ENCODE results near the gene SPRR2D. TPM values are rescaled to one million over a fixed set of nuclear protein-coding genes. Genes with fewer than 3 reads are reported as not detected.
"Not testable (repeated sequence)": the region's sequence is repeated elsewhere in the genome, so short reads cannot be mapped to it uniquely, and the experiment has no call there.

The SPRR2D gene
- 1 to 10 TPM in 1 of 3 donors, not detected in 2; 1.3 TPM for polyA plus RNA-seq

DNA sequence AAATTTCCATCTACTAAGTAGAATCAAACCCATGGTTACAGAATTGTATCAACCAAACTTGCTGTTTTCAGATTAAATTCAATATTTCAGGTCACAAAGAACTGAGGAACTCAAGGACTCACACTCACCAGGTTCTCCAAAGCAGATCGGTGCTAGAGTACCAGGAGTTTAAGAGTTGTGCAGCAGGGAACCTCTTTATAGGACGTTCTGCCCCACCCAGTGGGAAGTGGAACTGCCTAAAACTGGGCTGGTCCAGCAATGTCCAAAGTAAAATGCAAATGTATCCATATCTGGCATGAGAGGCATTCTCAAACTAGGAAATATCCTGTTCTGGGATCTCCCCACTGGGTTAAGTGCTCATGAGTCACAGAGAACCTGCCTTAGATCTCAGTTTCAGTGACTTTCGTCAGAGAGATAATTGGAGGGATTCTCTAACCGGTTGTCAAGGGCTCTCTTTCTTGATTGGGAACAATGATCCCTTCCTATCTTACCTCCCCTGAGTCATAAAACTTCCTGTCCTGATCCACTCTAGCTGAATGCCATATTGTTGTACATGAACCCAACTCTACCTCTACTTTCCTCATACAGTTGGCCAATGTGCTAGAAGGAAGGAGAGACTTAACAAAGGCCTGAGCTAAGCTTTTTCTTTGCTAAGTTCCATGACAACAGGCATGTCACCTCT lies at the start of gene SPRR2D:
Gene SPRR2D, minus strand, starts transcription at position 171 of the 682 bp plus-strand sequence. CDS start 774 bp downstream, outside the sequence.
- H3K27ac ChIP-seq (ENCODE audit: low read depth, low read length): no peak within 1 kb of the TSS
- WGBS, 3 donors: 62 to 74% (median 63%) methylated on average over 4 of the region's 4 CpGs

- H3K27ac ChIP-seq (ENCODE audit: low read depth, low read length): no peak overlapping the region
- WGBS, 3 donors: 45 to 70% (median 63%) methylated on average over 1 of the region's 1 CpG
Measured at GRCh38 chr1:153087652-153088051, 46.7 kb upstream of the SPRR2D start.

GRCh38 chr1:153081736-153082135 lies 40.8 kb upstream of the SPRR2D start:
- 86 to 91% (median 86%) methylated on average over 3 of the region's 3 CpGs for WGBS, 3 donors
- no peak overlapping the region for H3K27ac ChIP-seq (ENCODE audit: low read depth, low read length)

GRCh38 chr1:153072806-153073726 lies 32.1 kb upstream of the SPRR2D start:
- WGBS, 3 donors: 72 to 81% (median 79%) methylated on average over 5 of the region's 5 CpGs

GRCh38 chr1:153071511-153071910 lies 30.6 kb upstream of the SPRR2D start, which contains the start of gene SPRR2B:
Gene SPRR2B, minus strand, starts transcription at chr1:153071611. Its CDS starts 772 bp downstream, at chr1:153070839.
- H3K27ac ChIP-seq (ENCODE audit: low read depth, low read length): no peak within 1 kb of the TSS
- 40 to 88% (median 68%) methylated on average over 2 of the region's 2 CpGs for WGBS, 3 donors

More at GRCh38 chr1:153072806-153073726, 32.1 kb upstream of the SPRR2D start:
- no peak overlapping the region for H3K27ac ChIP-seq (ENCODE audit: low read depth, low read length)

DNA sequence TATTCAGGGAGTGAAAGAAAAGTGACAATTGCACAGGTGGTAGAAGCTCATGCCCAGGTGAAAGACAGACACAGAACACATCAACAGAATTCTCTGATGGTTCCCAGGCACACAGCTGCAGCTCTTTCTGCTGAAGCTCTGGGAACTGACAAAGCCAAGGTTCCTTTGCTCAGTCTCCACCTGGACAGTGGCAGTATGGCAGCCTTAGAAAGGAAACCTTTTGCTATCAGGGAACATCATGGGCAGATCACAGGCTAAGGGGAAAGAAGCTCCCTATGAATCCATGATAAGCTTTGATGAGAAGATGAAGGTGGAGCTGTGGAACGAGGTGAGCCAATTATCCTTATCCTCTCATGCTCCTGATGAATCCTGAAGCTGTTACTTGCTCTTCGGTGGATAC lies 29.3 kb upstream of the SPRR2D start:
- WGBS, 3 donors: 65 to 85% (median 67%) methylated on average over 2 of the region's 2 CpGs

DNA sequence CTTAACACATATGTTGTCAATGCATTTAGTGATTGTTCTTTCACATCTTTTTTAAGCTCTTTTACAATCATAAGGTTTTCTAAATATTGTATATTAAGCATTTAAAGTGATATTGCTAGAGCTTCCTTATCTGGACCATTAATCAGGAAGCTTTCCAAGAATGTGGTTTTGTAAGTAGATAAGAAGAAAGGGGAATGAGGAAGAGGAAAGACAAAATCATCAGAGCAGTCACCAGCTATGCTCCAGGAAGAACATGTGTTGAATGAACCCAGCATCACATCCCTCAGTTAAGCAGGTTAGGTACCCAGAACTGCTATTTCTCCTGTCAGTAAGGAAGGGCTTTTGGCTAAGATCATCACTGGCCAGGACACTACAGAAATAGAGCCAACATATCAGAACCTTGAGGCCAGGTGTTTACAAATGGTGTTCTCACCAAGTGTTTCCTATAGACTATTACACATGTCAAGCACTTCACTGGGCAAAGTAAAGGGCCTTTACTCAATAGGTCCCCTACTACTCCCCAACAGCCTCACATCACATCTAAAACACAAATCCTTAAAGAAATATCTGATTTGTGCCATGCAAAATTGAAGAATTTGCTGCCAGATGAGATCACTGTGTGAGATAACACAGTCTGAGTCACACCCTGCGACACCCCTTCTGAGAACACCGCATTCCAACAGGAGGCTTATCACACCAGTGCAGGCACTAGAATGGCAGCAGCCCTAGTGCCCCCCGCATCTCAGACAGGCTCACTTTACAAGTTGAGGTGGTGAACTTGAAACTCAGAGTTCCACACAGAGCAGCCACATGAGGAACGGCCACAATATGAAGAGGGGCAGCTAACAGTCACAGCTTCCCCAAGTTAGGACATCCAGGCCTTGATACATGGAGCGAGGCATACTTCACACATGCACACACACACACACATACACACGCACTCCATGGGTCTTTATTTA lies 18.2 kb upstream of the SPRR2D start:
- WGBS, 3 donors: 66 to 73% (median 68%) methylated on average over 6 of the region's 6 CpGs

More for the DNA sequence above, 29.3 kb upstream of the SPRR2D start:
- no peak overlapping the region for H3K27ac ChIP-seq (ENCODE audit: low read depth, low read length)

GRCh38 chr1:153058154-153058553 lies 17.2 kb upstream of the SPRR2D start:
- 64 to 73% (median 67%) methylated on average over 2 of the region's 2 CpGs for WGBS, 3 donors
- no peak overlapping the region for H3K27ac ChIP-seq (ENCODE audit: low read depth, low read length)

More for the DNA sequence above, 18.2 kb upstream of the SPRR2D start:
- H3K27ac ChIP-seq (ENCODE audit: low read depth, low read length): no peak overlapping the region

- WGBS, 3 donors: 64 to 76% (median 65%) methylated on average over 2 of the region's 2 CpGs
- no peak within 1 kb of the TSS for H3K27ac ChIP-seq (ENCODE audit: low read depth, low read length)
Measured at GRCh38 chr1:153057375-153057774, 16.5 kb upstream of the SPRR2D start, which contains the start of gene SPRR2A. Gene SPRR2A, minus strand, starts transcription at chr1:153057512. Its CDS starts 777 bp downstream, at chr1:153056735.

GRCh38 chr1:153056111-153056510 lies 15.2 kb upstream of the SPRR2D start:
- not testable (repeated sequence) for H3K27ac ChIP-seq (ENCODE audit: low read depth, low read length)
- WGBS, 3 donors: 46 to 62% (median 58%) methylated on average over 3 of the region's 3 CpGs

DNA sequence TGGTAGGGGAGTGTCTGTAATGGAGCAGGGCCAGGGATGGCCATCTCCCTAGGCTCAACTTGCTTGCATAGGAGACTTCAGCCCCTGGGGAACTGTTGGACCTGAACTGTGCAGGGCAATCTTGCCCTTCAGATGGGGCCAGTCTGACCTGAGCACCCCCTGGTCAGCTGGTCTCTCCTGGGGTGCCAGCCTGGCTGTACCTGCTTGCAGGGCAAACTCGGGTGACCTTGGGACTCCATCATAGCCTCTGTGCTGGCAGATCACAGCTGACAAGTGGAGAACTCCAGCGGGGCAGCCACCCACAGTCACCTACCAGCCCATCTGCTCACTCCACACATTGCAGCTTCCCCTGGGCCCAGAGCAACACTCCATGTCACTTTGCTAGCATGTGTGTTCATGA lies 8.3 kb upstream of the SPRR2D start:
- H3K27ac ChIP-seq (ENCODE audit: low read depth, low read length): no peak overlapping the region
- 68 to 87% (median 85%) methylated on average over 2 of the region's 2 CpGs for WGBS, 3 donors

DNA sequence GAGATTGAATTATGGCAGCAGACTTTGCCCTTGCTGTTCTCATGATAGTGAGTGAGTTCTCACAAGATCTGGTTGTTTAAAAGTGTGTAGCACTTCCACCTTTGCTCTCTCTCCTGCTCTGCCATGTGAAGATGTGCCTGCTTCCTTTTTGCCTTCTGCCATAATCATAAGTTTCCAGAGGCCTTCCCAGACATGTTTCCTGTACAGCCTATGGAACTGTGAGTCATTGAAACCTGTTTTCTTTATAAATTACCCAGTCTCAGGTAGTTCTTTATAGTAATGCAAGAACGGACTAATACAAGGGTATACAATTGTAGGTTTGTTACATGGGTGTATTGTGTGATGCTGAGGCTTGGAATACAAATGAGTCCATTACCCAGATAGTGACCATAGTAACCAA lies 5.7 kb downstream of the SPRR2D start:
- no peak overlapping the region for H3K27ac ChIP-seq (ENCODE audit: low read depth, low read length)
- 54 to 91% (median 85%) methylated on average over 1 of the region's 1 CpG for WGBS, 3 donors

DNA sequence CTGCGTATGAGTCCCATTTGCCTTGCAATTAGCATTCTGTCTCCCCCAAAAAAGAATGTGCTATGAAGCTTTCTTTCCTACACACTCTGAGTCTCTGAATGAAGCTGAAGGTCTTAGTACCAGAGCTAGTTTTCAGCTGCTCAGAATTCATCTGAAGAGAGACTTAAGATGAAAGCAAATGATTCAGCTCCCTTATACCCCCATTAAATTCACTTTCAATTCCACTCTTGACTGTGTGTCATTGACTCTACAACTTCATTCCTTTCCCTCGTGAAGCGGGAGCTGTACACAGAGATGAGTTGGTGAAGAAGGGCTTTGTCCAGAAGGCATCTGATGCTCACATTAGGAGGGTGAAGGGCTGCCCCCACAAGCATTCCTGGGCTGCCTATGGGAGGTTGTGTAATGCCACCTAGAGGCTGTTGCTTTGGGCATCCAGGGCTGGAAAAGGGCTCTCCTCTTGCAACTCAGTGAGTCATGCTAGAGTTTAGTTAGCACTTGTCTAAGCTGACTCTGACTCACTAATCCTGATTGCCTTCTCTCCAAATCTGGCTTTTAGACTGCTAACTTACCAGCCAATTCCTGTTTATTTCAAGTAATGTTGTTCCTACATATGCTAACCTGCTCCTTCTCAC lies 8.1 kb downstream of the SPRR2D start:
- WGBS, 3 donors: 31 to 51% (median 40%) methylated on average over 3 of the region's 3 CpGs
- H3K27ac ChIP-seq (ENCODE audit: low read depth, low read length): no peak overlapping the region

- H3K27ac ChIP-seq (ENCODE audit: low read depth, low read length): no peak overlapping the region
Measured at GRCh38 chr1:153032073-153032472, 8.8 kb downstream of the SPRR2D start.

DNA sequence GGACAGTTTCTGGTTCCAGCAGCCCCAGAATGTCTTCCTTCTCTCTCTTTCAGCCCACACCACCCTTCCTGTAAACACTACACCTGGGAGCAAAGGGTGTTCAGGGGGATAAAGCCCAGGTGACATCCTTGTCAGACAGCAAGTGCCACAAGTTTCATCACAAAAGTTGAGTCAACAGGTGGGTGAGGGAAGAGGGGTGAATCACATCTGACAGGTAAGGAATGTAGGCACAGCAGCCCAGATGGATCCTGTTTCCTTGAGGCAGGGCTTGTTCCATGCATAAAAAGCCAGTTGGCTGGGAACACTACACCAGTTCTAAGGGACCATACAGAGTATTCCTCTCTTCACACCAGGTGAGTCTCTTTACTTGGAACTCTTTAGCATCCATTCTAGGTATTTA lies 10.0 kb downstream of the SPRR2D start, which contains the start of gene SPRR1B:
Gene SPRR1B, plus strand, starts transcription at position 309 of the 400 bp plus-strand sequence. CDS start 1,143 bp downstream, outside the sequence.
- no peak within 1 kb of the TSS for H3K27ac ChIP-seq (ENCODE audit: low read depth, low read length)

GRCh38 chr1:153028766-153029165 lies 12.2 kb downstream of the SPRR2D start:
- 63 to 74% (median 66%) methylated on average over 1 of the region's 1 CpG for WGBS, 3 donors
- H3K27ac ChIP-seq (ENCODE audit: low read depth, low read length): no peak overlapping the region

- H3K27ac ChIP-seq (ENCODE audit: low read depth, low read length): no peak overlapping the region
- whole genome bisulfite sequencing, 3 donors: 77 to 88% (median 81%) methylated on average over 1 of the region's 1 CpG
Measured at GRCh38 chr1:153025797-153026196, 15.1 kb downstream of the SPRR2D start.

DNA sequence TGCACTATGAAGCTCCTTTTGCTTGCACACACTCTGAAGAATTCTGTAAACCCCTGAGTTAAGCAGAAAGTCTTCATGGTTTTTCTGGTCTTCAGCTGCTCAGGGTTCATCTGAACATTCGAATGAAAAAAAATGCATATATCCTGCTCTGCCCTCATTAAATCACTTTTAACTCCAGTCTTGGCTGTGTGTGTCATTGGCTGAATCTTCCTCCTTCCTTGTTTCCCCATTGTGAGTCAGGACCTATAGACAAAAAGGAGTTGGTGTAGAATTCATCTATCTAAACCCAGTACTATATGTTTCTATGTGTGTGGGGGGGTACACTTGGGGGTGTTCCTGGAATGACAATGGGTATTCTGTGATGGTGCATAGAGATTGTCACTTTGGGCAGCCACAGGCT lies 16.5 kb downstream of the SPRR2D start:
- WGBS, 3 donors: 70 to 90% (median 84%) methylated on average over 1 of the region's 1 CpG
- H3K27ac ChIP-seq (ENCODE audit: low read depth, low read length): no peak overlapping the region

Data from adipose tissue (tissue), 3 donors.